Kidney (tissue), 14 donors: ENCODE data around the gene AK5. TPM values are rescaled to one million over a fixed set of nuclear protein-coding genes. Genes with fewer than 3 reads are reported as not detected.

Source experiments
- DNase-seq, 5 donors: peaks; one replicate each; pipeline ENCODE4 v3.0.0-alpha.2; 2013 to 2020
- FAIRE-seq: peaks from 2 replicates; lab custom pipeline; 2012; peaks lifted over from hg19 to GRCh38; lab: Jason Lieb, UNC
- H3K27ac ChIP-seq, 2 donors: one replicate each; pipeline ENCODE4 v1.7.0; 2013; ENCODE audit warnings: low read depth in 2 of 2, low read length in 2 of 2, inconsistent platforms in 1 of 2
- H3K27me3 ChIP-seq: one replicate; pipeline ENCODE4 v1.7.1; 2013; ENCODE audit warnings: low read length, inconsistent platforms; ENCODE audit not compliant: control insufficient read depth, insufficient read depth
- H3K36me3 ChIP-seq, 3 donors: one replicate each; pipeline versions ENCODE4 v1.7.0 to v1.7.1; 2013; ENCODE audit warnings: low read length in 3 of 3, control low read depth in 1 of 3, inconsistent platforms in 1 of 3; ENCODE audit not compliant: insufficient read depth in 3 of 3, control insufficient read depth in 2 of 3
- H3K4me1 ChIP-seq, 3 donors: one replicate each; pipeline versions ENCODE4 v1.7.0 to v1.7.1; 2013; ENCODE audit warnings: low read length in 3 of 3, inconsistent platforms in 1 of 3, low read depth in 1 of 3; ENCODE audit not compliant: control insufficient read depth in 2 of 3, insufficient read depth in 2 of 3
- H3K4me3 ChIP-seq, 3 donors: one replicate each; pipeline versions ENCODE4 v1.7.0 to v1.8.1; 2013; ENCODE audit warnings: low read length in 3 of 3, control low read depth in 1 of 3, inconsistent platforms in 1 of 3
- H3K9ac ChIP-seq, 3 donors: one replicate each; pipeline versions ENCODE4 v1.7.0 to v1.7.1; 2013; ENCODE audit warnings: low read length in 3 of 3, control low read depth in 1 of 3, inconsistent platforms in 1 of 3
- H3K9me3 ChIP-seq, 3 donors: one replicate each; pipeline versions ENCODE4 v1.7.0 to v1.7.1; 2013; ENCODE audit warnings: low read length in 3 of 3, control low read depth in 1 of 3, inconsistent platforms in 1 of 3; ENCODE audit not compliant: control insufficient read depth in 2 of 3, insufficient read depth in 1 of 3
- intact Hi-C: fragments of 100-400 bp; cut with DNase I; formaldehyde crosslinking; loops from one replicate; pipeline ENCODE4 v1.11.1; 2022
- polyA plus RNA-seq: library from polyadenylated mRNA; stranded (reverse); fragments of 350-450 nt; fragmentation: Illumina TruSeq; extraction: RNeasy Lipid Tissue Mini Kit (QIAGEN cat#74804); gene quantifications from one replicate; pipeline ENCODE4 v1.2.3, GENCODE V29; 2014; ENCODE audit warnings: low read depth, low replicate concordance; ENCODE audit not compliant: insufficient read depth
- total RNA-seq: library from RNA; stranded (reverse); fragmentation: NEBNext Ultra II Directional; extraction: Animal tissue kit (Norgen Biotek cat#: 25700); gene quantifications from one replicate; pipeline ENCODE4 v1.2.1, GENCODE V29; 2021
- TF ChIP-seq, protein P1 (sequence below): IDR thresholded peaks from 3 replicates; pipeline ENCODE4 v1.5.1; 2012; ENCODE audit warnings: mild to moderate bottlenecking, moderate library complexity, borderline replicate concordance; ENCODE audit not compliant: insufficient read depth; ENCODE audit errors: extremely low read depth
- donor health status: control.
- donor health status: control.
- donor health status: control.
- donor health status: control.
- donor health status: control.
- donor health status: DM: yes; HTN: yes; CAD: no.
- donor health status: Normal renal cell carcinoma (clear cell type).

The AK5 gene
- total and polyA plus RNA-seq, 2 donors from 2014 or later: 1.7 to 2.5 TPM

DNA sequence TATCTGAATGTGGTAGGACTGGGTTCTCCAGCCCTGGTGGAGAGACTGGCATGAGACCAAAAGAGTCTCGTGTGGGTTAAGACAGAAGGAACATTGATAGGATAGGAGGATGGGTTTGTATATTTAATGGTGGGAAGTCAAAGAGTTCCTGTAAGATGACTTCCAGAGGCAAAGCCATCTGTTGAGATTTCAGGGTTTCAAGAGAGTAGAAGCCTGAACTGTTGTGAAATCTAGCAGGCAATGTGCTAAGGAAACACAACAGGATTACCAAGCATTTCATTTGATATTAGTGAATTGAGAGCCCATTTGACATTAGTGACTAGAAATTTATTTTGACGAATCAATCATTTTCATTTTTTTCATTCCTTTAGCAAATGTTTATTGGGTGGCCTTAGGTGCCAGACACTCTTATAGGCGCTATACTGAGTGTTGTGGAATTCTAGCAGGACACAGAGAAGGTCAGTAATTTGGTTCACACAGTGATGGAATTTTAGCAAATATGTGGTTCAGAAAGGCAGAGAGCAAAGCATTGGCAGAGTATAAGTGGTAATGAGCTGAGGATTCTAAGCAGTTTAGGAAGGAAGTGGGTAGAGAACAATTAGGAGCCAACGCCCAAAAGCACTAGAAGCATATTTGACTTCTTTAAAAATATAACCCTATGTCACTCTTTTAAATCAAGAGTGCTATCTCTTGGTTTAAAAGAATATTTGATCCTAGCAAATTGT is 149.3 kb downstream of the AK5 start:
- intact Hi-C loops: no loop called here
- no peaks in the 10 kb centered on the region for H3K4me1 ChIP-seq
- H3K4me3 ChIP-seq: no peak overlapping the region
- FAIRE-seq (no peak), DNase-seq (no peak)
- TF ChIP-seq, protein P1, sequence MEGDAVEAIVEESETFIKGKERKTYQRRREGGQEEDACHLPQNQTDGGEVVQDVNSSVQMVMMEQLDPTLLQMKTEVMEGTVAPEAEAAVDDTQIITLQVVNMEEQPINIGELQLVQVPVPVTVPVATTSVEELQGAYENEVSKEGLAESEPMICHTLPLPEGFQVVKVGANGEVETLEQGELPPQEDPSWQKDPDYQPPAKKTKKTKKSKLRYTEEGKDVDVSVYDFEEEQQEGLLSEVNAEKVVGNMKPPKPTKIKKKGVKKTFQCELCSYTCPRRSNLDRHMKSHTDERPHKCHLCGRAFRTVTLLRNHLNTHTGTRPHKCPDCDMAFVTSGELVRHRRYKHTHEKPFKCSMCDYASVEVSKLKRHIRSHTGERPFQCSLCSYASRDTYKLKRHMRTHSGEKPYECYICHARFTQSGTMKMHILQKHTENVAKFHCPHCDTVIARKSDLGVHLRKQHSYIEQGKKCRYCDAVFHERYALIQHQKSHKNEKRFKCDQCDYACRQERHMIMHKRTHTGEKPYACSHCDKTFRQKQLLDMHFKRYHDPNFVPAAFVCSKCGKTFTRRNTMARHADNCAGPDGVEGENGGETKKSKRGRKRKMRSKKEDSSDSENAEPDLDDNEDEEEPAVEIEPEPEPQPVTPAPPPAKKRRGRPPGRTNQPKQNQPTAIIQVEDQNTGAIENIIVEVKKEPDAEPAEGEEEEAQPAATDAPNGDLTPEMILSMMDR: no peak
- H3K9ac ChIP-seq: no peak overlapping the region
- H3K9me3 ChIP-seq: peaks cover 0 to 5% (median 0%) of the 10 kb centered on the region in 3 donors
- H3K36me3 ChIP-seq: no peaks in the 10 kb centered on the region
- H3K27ac ChIP-seq: no peak overlapping the region
- no peaks in the 10 kb centered on the region for H3K27me3 ChIP-seq

DNA sequence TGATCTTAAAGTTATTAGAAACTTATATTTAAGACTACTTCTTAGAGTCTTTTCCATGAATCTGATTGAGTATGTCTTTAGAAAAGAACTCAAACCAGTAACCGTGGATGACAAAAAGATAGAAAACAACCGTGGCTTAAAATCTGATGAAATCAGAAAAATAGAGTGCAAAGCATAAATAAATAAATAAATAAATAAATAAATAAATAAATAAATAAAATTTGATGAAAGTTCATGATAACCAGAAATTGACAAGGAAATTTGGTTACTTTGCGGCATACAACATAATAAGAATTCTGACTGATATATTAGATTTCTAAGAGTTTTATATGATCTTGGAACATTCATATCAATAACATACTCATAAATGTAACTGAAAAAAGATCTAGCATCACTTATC is 152.1 kb downstream of the AK5 start:
- H3K9ac ChIP-seq: no peak overlapping the region
- H3K4me1 ChIP-seq: no peaks in the 10 kb centered on the region
- H3K27ac ChIP-seq: no peak overlapping the region
- H3K9me3 ChIP-seq: no peaks in the 10 kb centered on the region
- DNase-seq (no peak), FAIRE-seq (peak; percentile 3)
- no peak overlapping the region for H3K4me3 ChIP-seq
- intact Hi-C loops: no loop called here
- TF ChIP-seq, protein P1: no peak
- no peaks in the 10 kb centered on the region for H3K27me3 ChIP-seq
- no peaks in the 10 kb centered on the region for H3K36me3 ChIP-seq

DNA sequence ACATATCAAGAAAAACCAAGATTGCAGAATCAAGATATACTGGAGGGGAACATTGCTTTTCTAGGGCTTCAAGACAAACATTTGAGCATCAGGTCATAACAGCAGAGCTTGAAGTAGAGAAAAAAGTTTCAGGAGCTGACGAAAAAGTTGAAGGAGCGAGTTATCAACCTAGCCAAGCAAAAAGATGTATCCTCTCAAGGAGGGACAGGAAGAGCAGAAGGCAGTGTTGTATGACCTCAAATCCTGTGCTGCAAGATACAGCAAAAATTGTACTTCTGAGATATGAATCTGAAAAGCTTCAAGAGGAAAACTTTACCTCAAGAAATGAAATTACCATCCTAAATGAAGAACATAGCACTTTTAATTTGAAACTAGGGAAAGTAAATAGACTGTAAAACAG is 153.1 kb downstream of the AK5 start:
- H3K4me1 ChIP-seq: no peaks in the 10 kb centered on the region
- H3K27ac ChIP-seq: no peak overlapping the region
- FAIRE-seq: no peak
- H3K9me3 ChIP-seq: peaks cover 0 to under 1% (median 0%) of the 10 kb centered on the region in 3 donors
- H3K9ac ChIP-seq: no peak overlapping the region
- TF ChIP-seq, protein P1: no peak
- no peak overlapping the region for H3K4me3 ChIP-seq
- no peaks in the 10 kb centered on the region for H3K36me3 ChIP-seq
- intact Hi-C loops: no loop called here
- H3K27me3 ChIP-seq: no peaks in the 10 kb centered on the region
- DNase-seq: no peak
